GM23338 (cell line): Measurements from ENCODE around the gene HDAC11.

Experiments used
- CTCF ChIP-seq, 2 experiments: fragments of 200-600 bp in 1 of 2; sonication (generic) in 1 of 2; conservative IDR thresholded peaks; 2 replicates each; pipeline versions ENCODE4 v1.5.1 to v1.6.1; 2016 to 2017; ENCODE audit warnings: antibody characterized with exemption in 2 of 2, low read depth in 2 of 2, mild to moderate bottlenecking in 2 of 2, moderate library complexity in 1 of 2
- EZH2 ChIP-seq: fragments of 200-600 bp; sonication (generic); IDR thresholded peaks from one replicate; pipeline ENCODE4 v1.8.0; 2017; ENCODE audit warnings: antibody characterized with exemption, mild to moderate bottlenecking, low read depth; ENCODE audit not compliant: unreplicated experiment
- EZH2phosphoT487 ChIP-seq: fragments of 200-600 bp; sonication (generic); IDR thresholded peaks from one replicate; pipeline ENCODE4 v1.8.1; 2018; ENCODE audit warnings: antibody characterized with exemption; ENCODE audit not compliant: unreplicated experiment
- JUNB ChIP-seq: IDR thresholded peaks from one replicate; pipeline ENCODE4 v1.6.1; 2016; ENCODE audit warnings: antibody characterized with exemption; ENCODE audit not compliant: unreplicated experiment
- NANOG ChIP-seq: IDR thresholded peaks from 2 replicates; pipeline ENCODE4 v1.6.1; 2016; ENCODE audit warnings: antibody characterized with exemption, borderline replicate concordance
- POLR2AphosphoS5 ChIP-seq: IDR thresholded peaks from 2 replicates; pipeline ENCODE4 v1.6.1; 2016; ENCODE audit warnings: antibody characterized with exemption, low read depth
- REST ChIP-seq: IDR thresholded peaks from one replicate; pipeline ENCODE4 v1.6.1; 2018; ENCODE audit warnings: antibody characterized with exemption; ENCODE audit not compliant: unreplicated experiment
- STAT1 ChIP-seq: IDR thresholded peaks from one replicate; pipeline ENCODE4 v1.6.1; 2016; ENCODE audit warnings: antibody characterized with exemption; ENCODE audit not compliant: unreplicated experiment
- ZNF114 ChIP-seq: fragments of 250-450 bp; sonication (Bioruptor Pico); IDR thresholded peaks from 2 replicates; pipeline ENCODE4 v1.5.0; 2020; ENCODE audit warnings: mild to moderate bottlenecking, moderate library complexity

- TF ChIP-seq CTCF (conservative IDR thresholded peaks at IDR 0.05; ENCODE audit: low read depth in 2 of 2) = no peak
- TF ChIP-seq REST = no peak
- TF ChIP-seq EZH2 = no peak
- no peak for TF ChIP-seq POLR2AphosphoS5
- no peak for TF ChIP-seq STAT1
- no peak for TF ChIP-seq ZNF114 (CRISPR knock-in tag)
- no peak for TF ChIP-seq JUNB
- TF ChIP-seq EZH2phosphoT487 = no peak
- TF ChIP-seq NANOG = no peak
Measured at GRCh38 chr3:13440204-13440817, 39.8 kb upstream of the HDAC11 start.
